OCI-LY7 (cell line): ENCODE data around the gene NEU2.

Source experiments
- EZH2phosphoT487 ChIP-seq: fragments of 200-600 bp; sonication (generic); IDR thresholded peaks from 2 replicates; pipeline ENCODE4 v1.6.1; 2018; ENCODE audit warnings: low read depth, borderline replicate concordance, mild to moderate bottlenecking, mixed run types, antibody characterized with exemption, low read length, moderate library complexity, mixed read lengths
- TF ChIP-seq, protein P1 (sequence below): fragments of 200-600 bp; sonication (generic); conservative IDR thresholded peaks from 2 replicates; pipeline ENCODE4 v1.5.1; 2014; ENCODE audit warnings: mild to moderate bottlenecking, antibody characterized with exemption, low read length, moderate library complexity, mixed read lengths

DNA sequence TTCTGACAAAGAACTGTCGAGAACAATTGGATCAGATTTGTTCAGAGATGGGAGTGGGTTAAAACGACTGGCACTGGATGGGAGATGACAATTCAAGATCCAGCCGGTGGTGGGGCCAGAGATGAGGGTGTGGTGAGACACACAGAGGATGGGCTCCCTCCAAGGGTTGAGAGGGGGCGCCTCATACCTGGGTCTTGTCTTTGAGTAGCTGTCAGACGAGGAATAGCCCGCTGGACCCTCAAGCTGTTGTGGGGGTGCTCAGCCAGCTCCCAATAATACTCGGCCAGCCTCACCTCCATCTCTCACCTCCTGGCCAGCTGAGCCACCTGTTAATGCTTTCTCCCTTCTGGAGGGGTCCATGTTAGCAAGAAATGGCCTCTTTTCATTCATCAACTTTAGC is 41.6 kb downstream of the NEU2 start:
- TF ChIP-seq EZH2phosphoT487, result no peak
- TF ChIP-seq, protein P1, sequence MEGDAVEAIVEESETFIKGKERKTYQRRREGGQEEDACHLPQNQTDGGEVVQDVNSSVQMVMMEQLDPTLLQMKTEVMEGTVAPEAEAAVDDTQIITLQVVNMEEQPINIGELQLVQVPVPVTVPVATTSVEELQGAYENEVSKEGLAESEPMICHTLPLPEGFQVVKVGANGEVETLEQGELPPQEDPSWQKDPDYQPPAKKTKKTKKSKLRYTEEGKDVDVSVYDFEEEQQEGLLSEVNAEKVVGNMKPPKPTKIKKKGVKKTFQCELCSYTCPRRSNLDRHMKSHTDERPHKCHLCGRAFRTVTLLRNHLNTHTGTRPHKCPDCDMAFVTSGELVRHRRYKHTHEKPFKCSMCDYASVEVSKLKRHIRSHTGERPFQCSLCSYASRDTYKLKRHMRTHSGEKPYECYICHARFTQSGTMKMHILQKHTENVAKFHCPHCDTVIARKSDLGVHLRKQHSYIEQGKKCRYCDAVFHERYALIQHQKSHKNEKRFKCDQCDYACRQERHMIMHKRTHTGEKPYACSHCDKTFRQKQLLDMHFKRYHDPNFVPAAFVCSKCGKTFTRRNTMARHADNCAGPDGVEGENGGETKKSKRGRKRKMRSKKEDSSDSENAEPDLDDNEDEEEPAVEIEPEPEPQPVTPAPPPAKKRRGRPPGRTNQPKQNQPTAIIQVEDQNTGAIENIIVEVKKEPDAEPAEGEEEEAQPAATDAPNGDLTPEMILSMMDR, result peak; percentile 65
